ENCODE data around the gene PGAP3.

DNA sequence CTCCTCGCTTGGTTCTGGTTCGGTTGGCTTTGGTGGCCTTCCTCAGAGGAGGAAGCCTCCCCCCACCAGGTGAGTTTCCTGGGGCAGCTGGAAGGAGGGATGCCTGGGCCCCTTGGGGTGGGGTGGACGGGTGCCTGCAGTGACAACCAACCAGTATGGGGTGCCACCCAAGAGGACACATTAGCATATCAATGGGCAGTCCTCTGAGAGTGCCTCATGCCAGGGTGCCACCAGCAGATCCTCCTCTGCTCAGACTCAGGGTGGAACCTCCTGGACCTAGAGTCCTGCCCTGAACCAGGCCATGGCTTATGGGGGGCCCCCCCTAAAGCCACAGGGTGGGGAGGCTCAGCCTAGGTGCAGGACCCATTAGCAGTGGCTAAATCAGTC, 58.4 kb downstream of the PGAP3 start:
- TF ChIP-seq, protein P1, sequence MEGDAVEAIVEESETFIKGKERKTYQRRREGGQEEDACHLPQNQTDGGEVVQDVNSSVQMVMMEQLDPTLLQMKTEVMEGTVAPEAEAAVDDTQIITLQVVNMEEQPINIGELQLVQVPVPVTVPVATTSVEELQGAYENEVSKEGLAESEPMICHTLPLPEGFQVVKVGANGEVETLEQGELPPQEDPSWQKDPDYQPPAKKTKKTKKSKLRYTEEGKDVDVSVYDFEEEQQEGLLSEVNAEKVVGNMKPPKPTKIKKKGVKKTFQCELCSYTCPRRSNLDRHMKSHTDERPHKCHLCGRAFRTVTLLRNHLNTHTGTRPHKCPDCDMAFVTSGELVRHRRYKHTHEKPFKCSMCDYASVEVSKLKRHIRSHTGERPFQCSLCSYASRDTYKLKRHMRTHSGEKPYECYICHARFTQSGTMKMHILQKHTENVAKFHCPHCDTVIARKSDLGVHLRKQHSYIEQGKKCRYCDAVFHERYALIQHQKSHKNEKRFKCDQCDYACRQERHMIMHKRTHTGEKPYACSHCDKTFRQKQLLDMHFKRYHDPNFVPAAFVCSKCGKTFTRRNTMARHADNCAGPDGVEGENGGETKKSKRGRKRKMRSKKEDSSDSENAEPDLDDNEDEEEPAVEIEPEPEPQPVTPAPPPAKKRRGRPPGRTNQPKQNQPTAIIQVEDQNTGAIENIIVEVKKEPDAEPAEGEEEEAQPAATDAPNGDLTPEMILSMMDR (IDR thresholded peaks at IDR 0.05) = no peak
- no peak for TF ChIP-seq POLR2AphosphoS5 (IDR thresholded peaks at IDR 0.05)
- TF ChIP-seq POLR2A (IDR thresholded peaks at IDR 0.05) = no peak

Data from breast epithelium (tissue), 3 donors.